K562 (cell line): ENCODE data around the gene EPO. TPM values are rescaled to one million over a fixed set of nuclear protein-coding genes. Genes with fewer than 3 reads are reported as not detected.

Experiments
- CXXC5 ChIP-seq: fragments of 250-450 bp; sonication (Bioruptor Pico); IDR thresholded peaks from 2 replicates; pipeline ENCODE4 v1.8.0; 2022; ENCODE audit warnings: inconsistent platforms, mild to moderate bottlenecking, moderate library complexity
- FOXA3 ChIP-seq, 2 experiments: fragments of 450-650 bp in 1 of 2; sonication (generic) in 1 of 2; formaldehyde crosslinking; IDR thresholded peaks in 1 of 2; conservative IDR thresholded peaks in 1 of 2; 2 replicates each; pipeline versions ENCODE4 v1.4.0 to v1.8.0; 2020 to 2022; ENCODE audit warnings: mild to moderate bottlenecking in 2 of 2, missing genetic modification reagents in 1 of 2
- GATA2 ChIP-seq: sonication (generic); formaldehyde crosslinking; IDR thresholded peaks from 2 replicates; pipeline ENCODE4 v1.4.0; 2020; ENCODE audit warnings: mild to moderate bottlenecking, missing genetic modification reagents
- LEF1 ChIP-seq: fragments of 450-650 bp; IDR thresholded peaks from 2 replicates; pipeline ENCODE4 v1.6.1; 2016; ENCODE audit warnings: mild to moderate bottlenecking
- MGA ChIP-seq: fragments of 450-650 bp; IDR thresholded peaks from 2 replicates; pipeline ENCODE4 v1.6.1; 2016; ENCODE audit warnings: mild to moderate bottlenecking, moderate library complexity
- MTA2 ChIP-seq: fragments of 450-650 bp; IDR thresholded peaks from 2 replicates; pipeline ENCODE4 v1.6.1; 2016; ENCODE audit warnings: low read depth
- NONO ChIP-seq, 2 experiments: fragments of 200-400 bp in 1 of 2; fragments of 450-650 bp in 1 of 2; formaldehyde crosslinking in 1 of 2; IDR thresholded peaks; 2 replicates each; pipeline ENCODE4 v1.6.1; 2017; ENCODE audit warnings: low read depth in 2 of 2, mild to moderate bottlenecking in 2 of 2, moderate library complexity in 2 of 2, low read length in 1 of 2
- SMARCC2 ChIP-seq: fragments of 450-650 bp; IDR thresholded peaks from 2 replicates; pipeline ENCODE4 v1.6.1; 2017; ENCODE audit warnings: antibody characterized with exemption, moderate library complexity, mild to moderate bottlenecking, low read depth
- polyA plus RNA-seq, 8 experiments: library from polyadenylated mRNA; depleted of rRNA in 4 of 8; stranded (reverse) in 5 of 8; unstranded in 3 of 8; fragments of >200 nt; fragmentation: Nextera tagmentation in 2 of 8; fragmentation: Illumina TruSeq in 1 of 8; extraction: Ambion mirVana in 2 of 8; extraction: Trizol in 1 of 8; gene quantifications; 2 replicates each; pipeline versions ENCODE4 v1.2.1 to v1.2.3, GENCODE V29; 2011 to 2014; ENCODE audit warnings: inconsistent platforms in 1 of 8, missing spikeins in 1 of 8
- total RNA-seq, 7 experiments: library from RNA; depleted of rRNA in 6 of 7; stranded (reverse); fragments of >200 nt in 6 of 7; fragmentation: Illumina TruSeq in 2 of 7; extraction: Trizol in 2 of 7; gene quantifications; 2 replicates each; pipeline versions ENCODE4 v1.2.1 to v1.2.3, GENCODE V29; 2011 to 2021; ENCODE audit warnings: low replicate concordance in 1 of 7
- TF ChIP-seq, protein P1 (sequence below): fragments of 250-450 bp; sonication (Bioruptor Pico); IDR thresholded peaks from 2 replicates; pipeline ENCODE4 v1.4.0; 2020; ENCODE audit warnings: mild to moderate bottlenecking, moderate library complexity
- TF ChIP-seq, protein P2 (sequence below), 2 experiments: IDR thresholded peaks; 2 replicates each; pipeline ENCODE4 v1.6.1; 2012; ENCODE audit warnings: improper control_type of control experiment in 2 of 2, low read depth in 2 of 2, low read length in 2 of 2, borderline replicate concordance in 1 of 2

The EPO gene
- total and polyA plus RNA-seq, 9 of the 15 experiments (the other 6 are each of a cell fraction or from before 2014, with no cell fraction given): 0.06 to 0.41 (median 0.07) TPM; not detected in 6

DNA sequence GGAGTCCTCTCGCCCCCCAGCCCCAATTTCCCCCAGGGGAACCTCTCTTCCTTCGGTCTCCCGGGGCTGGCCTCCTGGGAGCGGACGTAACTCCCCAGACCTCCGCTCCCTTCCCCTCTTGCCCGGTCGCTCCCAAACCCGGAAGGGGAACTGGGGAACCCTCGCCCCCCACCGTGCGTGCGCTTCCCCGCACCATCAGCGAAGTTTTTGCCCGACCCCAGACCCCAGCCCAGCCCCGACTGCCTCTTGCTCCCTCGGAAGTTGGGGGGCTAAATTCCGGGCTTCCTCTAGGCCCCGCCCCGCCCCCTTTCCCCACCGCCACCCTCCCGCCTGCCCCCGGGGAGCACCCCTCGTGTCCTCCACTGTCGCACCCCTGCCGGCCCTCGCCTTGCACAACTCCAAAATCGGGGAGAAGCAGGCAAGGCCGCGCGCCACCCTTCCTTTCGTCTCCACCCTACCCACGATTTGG, 46.3 kb upstream of the EPO start (continued):
- TF ChIP-seq, protein P1, sequence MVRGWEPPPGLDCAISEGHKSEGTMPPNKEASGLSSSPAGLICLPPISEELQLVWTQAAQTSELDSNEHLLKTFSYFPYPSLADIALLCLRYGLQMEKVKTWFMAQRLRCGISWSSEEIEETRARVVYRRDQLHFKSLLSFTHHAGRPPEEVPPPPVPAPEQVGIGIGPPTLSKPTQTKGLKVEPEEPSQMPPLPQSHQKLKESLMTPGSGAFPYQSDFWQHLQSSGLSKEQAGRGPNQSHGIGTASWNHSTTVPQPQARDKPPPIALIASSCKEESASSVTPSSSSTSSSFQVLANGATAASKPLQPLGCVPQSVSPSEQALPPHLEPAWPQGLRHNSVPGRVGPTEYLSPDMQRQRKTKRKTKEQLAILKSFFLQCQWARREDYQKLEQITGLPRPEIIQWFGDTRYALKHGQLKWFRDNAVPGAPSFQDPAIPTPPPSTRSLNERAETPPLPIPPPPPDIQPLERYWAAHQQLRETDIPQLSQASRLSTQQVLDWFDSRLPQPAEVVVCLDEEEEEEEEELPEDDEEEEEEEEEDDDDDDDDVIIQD: no peak
- no peak for TF ChIP-seq CXXC5 (CRISPR knock-in tag)
- TF ChIP-seq LEF1: no peak
- TF ChIP-seq MGA: no peak
- TF ChIP-seq NONO (IDR thresholded peaks at IDR 0.05; ENCODE audit: low read depth in 2 of 2, low read length in 1 of 2): no peak
- TF ChIP-seq FOXA3 (CRISPR knock-in tag; conservative IDR thresholded peaks at IDR 0.05 in 1 of 2, IDR thresholded peaks at IDR 0.05 in 1 of 2): no peak
- TF ChIP-seq, protein P2, sequence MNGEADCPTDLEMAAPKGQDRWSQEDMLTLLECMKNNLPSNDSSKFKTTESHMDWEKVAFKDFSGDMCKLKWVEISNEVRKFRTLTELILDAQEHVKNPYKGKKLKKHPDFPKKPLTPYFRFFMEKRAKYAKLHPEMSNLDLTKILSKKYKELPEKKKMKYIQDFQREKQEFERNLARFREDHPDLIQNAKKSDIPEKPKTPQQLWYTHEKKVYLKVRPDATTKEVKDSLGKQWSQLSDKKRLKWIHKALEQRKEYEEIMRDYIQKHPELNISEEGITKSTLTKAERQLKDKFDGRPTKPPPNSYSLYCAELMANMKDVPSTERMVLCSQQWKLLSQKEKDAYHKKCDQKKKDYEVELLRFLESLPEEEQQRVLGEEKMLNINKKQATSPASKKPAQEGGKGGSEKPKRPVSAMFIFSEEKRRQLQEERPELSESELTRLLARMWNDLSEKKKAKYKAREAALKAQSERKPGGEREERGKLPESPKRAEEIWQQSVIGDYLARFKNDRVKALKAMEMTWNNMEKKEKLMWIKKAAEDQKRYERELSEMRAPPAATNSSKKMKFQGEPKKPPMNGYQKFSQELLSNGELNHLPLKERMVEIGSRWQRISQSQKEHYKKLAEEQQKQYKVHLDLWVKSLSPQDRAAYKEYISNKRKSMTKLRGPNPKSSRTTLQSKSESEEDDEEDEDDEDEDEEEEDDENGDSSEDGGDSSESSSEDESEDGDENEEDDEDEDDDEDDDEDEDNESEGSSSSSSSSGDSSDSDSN (IDR thresholded peaks at IDR 0.05; ENCODE audit: borderline replicate concordance in 1 of 2, low read depth in 2 of 2, low read length in 2 of 2): 0 out of 4 replicates have a peak, but pooled peaks of 1 of the 2 experiments have one; percentile 27
- no peak for TF ChIP-seq GATA2
- TF ChIP-seq SMARCC2: no peak
- TF ChIP-seq MTA2: no peak
